ENCODE data around the gene CAMKMT.

CAMKMT gene

DNA sequence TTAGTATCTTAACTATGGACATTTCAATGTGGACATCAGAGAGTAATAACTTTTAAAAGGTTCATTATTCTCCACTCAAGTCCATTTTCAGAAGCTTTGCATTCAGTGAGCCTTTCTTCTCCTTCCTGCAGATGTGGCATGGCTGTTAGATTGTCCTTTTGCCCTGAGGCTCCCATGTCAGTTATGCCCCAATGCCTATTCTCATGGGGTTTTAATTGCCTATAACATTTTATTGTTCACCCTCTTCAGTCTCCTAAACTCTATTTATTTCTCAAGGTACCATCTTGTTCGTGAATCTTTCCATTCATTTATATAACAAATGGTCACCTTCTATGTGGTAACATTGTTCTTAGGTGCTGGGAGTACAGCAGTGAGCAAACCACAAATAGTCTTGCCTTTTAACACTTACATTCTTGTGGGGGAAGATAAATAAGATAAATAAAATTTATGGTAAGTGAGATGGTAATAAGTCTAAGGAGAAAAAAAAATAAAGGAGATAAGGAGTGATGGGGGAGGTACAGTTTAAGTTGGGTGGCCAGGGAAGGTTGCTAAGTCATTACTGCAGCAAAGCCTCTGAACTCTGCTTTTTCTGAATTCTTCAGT, 301.8 kb downstream of the CAMKMT start:
- DNase-seq: no peak

DNA sequence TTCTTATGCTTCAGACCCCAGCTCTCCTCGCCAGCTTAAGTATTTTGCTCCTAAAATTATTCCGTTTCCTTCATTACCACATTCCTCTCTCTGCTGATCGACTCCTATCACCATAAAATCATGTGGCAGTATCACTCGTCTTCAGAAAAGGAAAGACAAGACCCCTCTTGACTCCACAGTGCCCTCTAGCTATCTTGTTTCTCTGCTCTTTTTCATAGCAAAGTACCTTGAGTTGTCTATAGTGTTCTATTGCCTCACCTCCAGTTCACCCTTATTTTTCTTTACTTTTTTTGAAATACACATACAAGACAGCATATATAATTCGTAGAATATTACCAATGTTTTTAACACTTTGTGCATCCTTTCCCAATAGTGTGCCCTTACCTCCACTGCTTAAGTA, 306.6 kb downstream of the CAMKMT start:
- no peak for DNase-seq

DNA sequence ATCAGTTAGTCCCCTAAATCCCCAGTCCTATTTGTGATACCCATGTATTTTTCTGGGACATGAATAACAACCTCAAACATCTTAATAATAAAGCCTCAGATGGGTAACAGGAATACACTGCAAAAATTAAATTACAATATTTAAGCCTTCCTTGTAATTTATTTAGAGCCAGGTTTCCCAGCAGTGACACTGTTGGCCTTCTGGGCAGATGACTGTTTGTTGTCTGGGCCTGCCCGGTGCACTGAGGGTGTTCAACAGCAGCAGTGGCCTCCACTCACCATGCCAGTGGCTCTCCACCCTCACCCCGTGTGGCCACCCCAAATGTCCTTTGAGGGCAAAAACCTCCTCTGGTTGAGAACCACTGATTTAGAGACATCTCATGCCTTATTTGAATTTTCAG, 309.5 kb downstream of the CAMKMT start:
- DNase-seq: no peak

DNA sequence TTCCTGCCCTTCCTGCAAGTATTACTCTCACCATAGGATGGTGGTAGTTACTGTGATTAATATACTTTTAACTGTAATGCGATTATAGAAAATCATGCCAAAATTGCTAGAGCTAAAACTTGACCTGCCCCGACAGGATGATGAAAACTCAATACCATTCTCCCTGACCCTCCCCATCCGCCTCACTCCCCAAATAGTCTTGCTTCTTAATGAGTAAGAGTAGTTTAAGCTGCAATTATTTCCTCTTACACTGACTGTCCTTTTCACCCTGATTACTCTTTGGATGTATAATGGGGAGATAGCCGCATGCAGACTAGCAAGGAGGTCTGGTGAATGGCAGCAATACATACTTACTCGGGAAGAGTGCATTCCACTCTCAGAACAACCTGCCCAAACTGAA, 310.2 kb downstream of the CAMKMT start:
- DNase-seq: no peak

DNA sequence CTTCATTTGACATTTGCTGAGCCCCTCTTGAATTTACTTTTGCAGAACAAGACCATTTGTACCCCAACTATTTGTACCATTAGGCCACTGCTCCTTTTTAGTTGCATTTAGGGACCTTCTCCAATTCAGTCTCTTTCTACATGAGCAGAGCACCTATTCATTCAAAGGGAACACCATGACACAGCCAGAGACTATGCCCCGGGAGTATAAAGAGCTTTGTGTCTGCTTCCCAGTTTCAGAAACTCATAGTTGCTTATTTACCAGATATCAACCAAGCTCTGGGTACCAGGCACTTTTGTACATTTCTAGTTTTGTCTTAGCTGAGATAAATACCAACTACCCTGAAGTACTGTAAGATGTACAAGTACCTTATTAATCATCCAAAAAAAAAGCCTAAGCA, 310.7 kb downstream of the CAMKMT start:
- no peak for DNase-seq

DNA sequence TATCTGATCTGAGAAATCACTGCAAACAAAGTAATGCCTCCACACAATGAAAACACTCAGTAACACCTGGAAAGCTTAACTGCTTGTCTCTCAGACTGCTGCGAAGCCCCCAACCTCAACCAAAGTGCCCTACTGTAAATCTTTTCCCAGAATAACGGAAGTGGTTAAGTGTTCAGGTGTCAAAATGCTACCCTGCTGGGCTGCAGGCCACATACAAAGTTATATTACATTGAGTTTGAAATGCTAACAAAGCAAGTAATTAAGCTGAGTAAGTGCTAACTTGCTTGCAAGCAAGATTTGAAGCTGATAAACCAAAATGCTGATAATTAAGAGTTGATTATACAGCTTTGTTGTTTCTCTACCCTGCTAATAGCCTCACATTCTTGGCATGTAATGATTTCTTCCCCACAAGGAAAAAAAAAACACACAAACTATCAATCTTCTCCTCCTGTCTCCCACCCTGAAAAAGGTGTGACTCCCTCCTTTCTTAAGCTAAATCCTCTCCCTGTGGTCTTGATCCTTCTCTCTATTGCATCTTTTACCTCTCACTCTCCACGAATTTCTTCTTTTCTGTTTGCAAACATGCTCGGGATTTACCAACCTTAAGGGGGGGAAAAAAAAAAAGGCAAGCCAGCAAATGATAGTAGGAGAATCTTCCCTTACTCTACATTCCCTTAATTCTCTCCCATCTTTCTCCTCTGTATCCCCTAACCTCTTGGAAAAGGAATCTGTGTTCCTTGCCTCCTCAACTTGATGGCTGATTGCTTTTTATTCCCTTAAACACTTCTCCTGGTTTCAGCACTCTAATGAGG, 312.9 kb downstream of the CAMKMT start:
- no peak for DNase-seq

DNA sequence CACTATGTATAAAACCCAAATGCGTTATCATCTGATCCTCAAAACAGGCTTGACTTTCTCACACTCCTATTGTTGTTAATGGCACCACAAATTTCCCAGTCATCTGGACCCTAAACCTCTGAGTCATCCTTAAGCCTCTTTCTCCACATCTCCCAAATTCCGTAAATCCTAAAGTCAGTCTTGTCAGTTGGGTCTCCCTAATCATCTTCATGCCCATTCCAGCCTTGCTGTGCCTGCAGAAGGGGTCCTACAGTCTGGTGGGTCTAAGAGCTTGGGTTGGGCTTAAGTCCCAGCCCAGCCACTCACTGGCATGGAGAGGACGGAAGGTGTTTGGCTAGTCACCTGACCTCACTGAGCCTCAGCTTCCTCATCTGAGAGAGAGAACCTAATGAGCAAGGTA, 314.6 kb downstream of the CAMKMT start:
- DNase-seq: no peak

DNA sequence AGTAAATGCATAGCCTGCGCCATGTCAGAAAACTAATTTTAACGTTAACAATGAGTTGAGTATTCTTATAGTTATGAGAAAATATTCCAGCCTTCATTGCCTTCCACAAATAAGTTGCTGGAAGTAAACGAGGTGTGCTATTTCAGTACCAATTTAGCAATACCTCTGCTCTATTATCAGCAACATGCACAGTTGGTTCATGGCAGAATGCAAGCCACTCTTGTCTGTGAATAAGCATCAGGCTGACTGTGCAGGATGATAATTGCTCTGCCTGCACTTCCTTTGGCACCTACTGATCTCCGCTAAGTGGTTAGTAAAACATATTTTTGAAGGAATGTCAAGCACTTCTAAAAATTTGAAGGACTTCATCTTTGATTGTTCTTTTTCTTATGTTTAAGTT, 317.8 kb downstream of the CAMKMT start:
- DNase-seq: no peak

DNA sequence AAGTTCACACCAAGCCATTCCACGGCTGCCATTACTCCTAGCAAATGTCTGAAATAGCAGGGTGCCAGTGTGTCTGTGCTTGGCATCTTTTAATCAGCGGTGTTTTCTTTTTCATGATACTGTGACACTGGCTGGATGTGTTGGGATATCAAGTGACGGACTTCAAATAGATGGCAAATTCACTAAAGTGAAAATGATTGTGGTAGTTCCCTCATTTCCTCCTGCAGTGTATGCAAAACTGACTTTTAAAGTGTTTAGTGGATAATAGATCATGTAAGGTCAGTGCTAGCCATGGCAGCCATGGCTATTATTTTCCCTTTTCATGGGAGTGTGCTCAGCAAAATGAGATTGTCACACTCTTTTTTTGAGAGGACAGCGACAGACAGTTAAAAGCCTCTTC, 318.2 kb downstream of the CAMKMT start:
- no peak for DNase-seq

DNA sequence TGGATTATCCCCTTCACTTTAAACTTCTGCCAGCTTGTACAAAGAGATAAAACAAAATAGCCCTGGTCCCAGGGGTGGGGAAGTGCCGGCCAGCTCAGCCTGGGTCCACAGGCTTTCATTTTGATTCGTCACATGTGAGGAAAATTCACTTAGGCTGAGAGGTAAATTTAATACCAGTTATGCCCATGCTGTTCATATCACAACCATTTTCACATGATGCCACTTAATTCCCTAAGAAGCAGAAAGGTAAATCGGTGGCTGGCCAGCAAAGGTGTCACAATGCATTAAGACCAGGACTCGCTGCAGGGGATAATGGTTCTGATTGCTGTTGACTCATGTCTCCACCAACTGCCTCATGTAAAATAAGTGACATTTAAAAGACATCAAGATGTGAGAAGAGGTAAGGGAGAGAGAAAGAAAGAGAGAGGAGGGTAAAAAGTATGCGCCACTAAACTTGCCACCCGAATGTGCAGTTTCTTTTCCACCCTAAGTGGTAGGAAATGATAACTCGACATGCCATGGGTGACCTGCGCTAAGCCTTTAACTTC, 318.8 kb downstream of the CAMKMT start:
- DNase-seq: no peak

DNA sequence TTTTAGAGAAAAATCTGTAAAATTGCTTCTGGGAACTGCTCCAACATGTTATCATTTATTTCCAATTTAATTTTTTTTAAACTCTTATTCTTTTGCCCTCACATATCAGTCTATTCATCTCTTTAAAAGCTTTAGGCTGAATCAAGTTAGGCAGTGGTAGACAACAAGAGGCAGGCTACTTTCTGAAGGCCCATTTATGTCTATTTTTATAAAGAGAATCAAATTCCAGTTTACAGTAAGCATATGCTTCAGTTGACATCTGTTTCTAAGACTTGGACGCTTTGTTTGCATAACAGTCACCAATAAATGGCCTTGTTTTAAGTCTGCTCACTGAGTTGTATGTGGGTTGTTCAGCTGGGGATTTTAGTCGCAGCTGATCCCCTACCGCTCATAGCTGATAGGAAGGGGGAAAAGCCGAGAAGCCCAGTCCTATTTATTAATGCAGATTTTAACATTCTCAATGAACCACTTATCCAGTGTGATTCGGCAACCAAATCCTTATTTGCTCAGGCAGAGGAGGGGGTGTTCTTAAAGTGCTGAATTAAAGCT, 319.3 kb downstream of the CAMKMT start:
- DNase-seq: no peak

DNA sequence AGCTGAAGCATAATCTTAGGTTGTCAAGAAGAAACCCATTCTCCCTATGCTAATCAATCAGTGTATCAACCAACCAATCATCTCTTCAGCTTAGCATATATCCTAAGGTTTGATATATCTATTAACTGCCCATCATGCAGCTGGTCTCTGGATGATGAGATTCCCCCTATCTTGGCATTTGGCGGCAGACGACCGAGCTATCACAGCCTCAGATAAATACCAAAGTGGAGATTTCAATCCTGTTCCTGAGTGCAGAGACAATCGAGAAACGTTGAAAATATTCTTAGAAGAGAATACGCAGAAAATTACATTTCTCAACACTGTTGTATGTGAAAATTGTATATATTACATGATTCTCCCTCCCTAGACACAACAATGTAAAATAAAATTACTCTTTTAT, 320.7 kb downstream of the CAMKMT start:
- no peak for DNase-seq

DNA sequence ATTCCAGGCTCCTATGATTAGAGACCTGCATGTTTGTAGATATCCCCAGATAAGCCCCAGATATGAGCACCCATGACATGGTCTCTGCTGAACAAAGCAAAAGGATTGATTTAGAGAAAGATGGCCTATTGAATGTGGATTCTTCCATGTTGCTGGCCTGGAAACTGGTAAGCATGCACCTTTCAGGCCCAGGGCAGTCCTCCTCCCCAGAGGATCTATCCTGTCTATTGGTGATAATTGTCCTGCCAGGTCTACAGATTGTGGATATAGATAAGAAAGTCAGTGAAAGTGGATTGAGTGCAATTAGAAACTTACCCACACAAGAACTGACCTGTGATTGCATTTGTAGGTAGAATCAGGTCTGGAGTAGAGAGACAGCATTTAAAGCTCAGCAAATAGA, 322.8 kb downstream of the CAMKMT start:
- no peak for DNase-seq

DNA sequence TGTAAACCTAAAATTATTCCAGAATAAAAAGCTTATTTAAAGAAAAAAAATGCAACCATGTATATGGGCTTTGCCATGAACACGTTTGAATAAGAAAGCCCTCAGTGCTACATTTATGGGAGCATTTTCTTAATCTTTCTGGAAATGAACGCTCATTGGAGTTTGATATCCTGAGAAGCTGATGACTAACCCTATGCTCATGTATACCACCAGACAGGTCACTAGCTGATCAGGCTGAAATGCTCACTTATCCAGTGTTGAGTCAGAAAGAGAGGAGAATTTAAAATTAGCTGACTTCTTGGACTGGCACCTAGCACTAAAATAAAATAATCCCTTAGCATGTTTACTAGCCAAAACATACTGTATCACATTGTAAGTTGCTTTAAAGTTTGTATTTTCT, 324.8 kb downstream of the CAMKMT start:
- no peak for DNase-seq

DNA sequence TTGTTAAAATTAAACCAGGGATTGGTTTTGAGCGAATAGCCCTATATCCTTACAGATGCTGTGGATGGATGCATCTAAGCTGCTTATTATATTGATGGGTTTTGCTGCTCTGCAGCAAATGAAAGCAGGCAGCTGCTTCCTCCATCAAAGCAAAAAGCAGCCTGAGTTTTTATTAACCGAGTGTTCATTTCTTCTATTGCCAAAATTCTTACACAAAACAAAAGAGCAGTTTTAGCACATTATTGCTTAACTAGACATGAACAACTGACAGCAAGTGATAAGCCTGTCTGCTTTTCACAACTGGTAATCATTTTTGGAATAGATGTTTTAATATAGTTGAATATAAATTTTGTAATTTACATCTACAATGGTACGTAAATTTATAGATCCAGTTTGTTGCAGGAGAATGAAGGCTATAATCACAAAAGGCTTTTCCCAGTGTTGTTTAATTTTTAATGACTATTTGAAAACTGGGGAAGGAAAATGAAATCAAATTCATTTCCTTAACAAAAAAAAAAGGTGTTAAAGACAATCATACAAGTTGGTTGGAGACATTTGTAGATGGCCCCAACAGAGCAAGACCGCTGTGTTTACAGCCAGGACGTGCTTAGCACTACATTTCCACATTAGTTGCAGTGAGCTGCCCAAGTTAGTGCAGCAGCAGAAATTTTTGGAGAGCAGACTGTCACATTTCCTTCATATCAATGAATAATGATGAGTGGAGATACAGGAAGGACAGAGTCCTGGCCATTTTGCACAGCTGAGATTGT, 326.1 kb downstream of the CAMKMT start:
- DNase-seq: no peak

DNA sequence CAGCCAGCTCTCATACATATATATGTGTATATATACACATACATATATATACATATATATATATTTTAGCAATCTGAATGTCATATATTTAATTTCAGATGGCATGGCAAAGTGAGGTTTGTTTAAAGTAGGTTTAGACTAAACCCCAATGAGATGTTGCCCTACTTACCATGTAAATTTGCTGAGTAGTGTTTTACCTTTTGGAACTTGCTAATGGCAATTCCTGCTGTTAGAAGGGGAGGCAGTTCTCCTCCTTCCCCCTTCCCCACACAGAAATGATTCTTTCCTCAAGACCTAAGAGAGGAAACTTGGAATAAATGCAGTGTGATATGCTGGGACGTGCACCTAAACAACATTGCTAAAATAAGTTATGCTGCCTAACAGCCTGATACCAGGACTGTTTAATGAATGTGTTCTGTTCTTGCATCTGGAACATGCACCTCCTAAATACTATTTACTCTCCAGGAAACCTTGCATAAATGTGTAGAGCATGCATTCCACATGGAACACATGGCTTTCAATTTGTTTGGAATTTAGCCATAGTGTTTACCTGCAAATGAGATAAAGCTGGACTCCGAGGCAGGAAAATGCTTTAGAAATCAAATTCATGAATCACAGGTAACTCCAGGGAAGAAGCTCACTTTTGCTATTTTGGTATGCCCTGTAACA, 326.8 kb downstream of the CAMKMT start:
- no peak for DNase-seq

DNA sequence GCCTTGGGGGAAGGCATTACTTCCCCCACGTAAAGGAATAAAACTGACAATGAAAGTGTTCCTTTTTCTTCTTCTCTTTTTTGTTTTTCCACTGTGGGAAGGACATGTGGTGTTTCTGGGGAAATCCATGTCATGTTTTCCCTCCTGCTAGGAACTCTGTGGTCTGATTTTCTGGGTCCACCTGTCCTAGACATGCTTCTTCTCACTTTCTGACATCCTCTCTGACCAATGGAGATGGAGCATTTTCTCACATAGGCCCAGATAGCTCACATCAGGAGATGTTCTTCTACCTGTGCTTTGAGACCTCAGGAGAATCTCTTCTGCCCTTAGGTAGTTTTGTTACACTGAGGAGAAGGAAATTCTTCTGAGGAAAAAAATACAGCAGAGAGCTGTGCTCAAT, 327.8 kb downstream of the CAMKMT start:
- DNase-seq: no peak

DNA sequence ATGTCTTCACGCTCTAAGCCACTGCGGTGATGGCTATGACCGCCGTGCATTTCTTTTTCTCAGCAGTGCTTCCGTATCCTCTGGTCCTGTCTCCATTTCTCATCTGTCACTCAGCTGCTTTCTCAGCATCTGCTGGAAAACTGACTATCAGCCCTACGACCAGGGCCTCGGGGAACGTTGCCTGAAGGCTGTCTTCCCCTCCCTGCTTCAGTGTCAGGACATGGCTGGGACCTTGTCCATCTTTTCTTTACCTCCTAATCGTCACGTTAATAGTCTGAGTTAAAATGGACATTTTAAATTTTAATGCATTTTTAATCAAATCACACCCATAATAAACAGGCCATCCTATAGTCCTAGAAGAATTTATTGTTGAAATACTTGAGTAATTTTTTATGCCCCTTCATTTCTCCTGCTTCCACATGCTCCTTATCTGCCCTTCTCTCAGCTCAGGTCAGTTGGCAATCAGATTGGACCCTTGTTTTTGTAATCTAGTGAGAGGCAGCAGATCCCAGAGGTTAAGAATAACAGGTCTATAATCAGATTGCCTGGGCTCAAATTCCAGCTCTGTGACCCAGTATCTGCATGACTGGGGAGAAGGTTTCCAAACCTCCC, 329.5 kb downstream of the CAMKMT start:
- DNase-seq: no peak

DNA sequence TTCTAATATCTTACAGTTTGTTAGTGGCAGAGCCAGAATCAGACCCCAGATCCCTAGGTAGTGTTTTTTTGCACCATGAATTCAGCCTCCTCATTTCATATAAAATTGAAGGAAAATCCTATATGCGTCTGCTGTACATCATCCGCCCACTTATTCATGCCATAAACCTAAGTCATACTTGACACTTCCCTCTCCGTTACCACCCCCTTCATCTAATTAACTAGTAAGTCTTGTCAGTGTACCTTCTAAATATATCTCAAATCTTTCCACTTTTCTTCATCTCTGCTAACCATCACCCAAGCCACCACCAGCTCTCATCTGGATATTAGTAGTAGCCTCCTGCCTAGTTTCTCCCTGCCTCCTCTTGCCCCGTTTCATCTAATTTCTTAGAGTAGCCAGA, 331.1 kb downstream of the CAMKMT start:
- DNase-seq: no peak

DNA sequence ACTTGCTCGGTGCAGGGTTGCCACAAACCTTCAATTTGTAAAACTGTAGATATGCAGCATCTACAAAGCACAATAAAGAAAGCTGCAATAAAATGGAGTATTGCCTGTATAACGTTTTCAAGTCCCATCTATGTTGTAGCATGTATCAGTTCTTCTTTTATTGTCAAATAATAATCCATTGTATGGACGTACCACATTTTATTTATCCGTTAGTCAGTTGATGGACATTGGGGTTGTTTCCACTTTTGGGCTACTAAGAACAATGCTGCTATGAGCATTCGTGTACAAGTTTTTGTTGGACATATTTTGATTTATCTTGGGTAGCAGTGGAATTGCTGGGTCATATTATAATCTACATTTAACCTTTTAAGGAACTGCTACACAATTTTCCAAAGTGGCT, 339.1 kb downstream of the CAMKMT start:
- no peak for DNase-seq

DNA sequence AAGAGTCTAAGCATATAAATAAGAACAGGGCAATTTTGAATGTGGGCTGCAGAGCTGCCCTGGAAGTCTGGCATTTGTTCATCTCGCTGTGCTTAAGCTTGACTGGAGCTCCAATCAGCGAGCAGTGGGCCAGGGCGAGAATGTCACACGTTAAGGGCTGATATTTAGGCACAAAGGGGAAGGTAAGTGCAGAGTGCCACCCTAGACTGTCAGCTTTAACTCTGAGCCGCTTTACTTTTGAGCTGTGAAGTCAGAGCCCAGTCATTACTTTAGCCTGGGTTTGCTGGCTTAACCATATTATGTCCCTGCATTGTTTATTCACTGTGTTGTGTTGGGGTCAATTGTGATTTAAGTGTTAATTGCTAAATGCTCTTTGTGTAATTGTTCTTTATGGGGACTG, 343.6 kb downstream of the CAMKMT start:
- DNase-seq: no peak

DNA sequence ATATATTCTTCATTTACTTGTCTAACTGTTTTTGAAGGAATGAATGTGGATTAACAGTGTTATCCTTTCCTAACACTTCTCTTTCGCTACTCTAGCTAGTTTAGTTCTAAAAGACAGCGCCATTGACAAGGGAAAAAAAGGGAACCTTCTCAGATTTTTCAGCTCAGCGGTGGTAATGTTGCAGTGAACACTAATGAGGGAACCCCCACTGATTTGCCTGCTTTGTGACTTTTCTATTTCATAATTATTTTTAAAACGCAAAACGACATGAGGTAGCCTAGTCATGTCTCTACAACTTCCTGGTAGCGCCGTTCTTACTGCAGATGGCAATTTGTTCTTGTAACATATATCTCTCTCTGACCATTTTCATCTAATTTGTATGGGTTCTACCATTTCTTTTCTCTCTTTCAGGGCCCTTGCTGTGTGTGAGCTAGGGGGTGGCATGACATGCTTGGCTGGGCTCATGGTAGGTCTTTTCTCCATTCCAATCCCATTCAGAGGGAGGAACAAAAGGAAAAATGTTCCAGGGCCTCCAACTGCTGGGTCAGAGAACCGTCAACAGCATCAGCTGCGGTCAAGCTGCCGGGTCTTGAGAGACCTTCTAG, 344.2 kb downstream of the CAMKMT start:
- no peak for DNase-seq
